HG03558 (cell line): ENCODE data around the gene DCAF12.
"Not testable (repeated sequence)": the region's sequence is repeated elsewhere in the genome, so short reads cannot be mapped to it uniquely, and the experiment has no call there.

Experiments used
- ATAC-seq: cut with Tn5 transposase; IDR thresholded peaks from one replicate; pipeline ENCODE4 v1.9.1; 2021; ENCODE audit warnings: moderate number of reproducible peaks; ENCODE audit not compliant: unreplicated experiment; ENCODE audit errors: extremely low read depth

The DCAF12 gene

DNA sequence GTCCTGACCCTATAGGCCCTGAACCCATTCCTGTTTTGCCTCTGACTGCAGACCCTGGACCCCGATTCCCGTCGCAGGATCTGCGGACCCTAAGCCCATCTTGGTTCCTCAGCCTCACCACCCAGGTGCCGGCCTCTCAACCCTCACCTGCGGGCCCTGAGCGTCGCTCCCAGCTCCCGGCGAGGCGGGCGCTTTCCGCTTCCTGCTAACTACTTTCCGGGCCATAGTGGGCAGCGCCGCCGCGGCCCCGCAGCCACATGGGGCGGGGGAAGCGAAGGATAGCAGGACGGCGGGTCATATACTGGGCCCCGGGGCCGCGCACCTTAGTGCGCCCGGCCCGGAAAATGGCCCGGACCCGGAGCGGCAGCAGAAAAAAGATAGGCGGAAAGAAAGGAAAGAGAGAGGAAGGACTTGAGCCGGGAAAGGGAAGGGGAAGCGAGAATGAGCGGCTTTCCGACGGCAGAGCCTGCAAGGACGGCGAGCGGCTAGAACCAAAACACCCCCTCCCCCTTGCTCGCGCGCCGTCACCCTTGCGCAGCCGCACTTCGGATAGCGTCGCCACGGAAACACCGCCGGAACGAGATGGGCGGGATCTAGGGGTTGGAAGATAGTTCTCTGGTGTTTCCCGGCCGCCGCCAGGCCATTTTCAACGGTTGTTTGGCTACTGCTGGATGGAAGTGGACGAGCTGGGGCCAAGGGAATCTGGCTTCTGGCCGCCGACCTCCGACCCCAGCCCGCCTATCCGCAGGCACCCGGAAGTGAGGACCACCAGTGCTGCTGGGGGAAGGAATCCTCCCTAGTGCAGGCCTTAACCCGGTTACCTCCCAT is at the start of gene DCAF12:
TSS of gene DCAF12 (minus strand) at position 492 of the 828 bp plus-strand sequence. CDS start at position 225, 267 bp downstream.
- peak; percentile 34 for ATAC-seq

- ATAC-seq = no peak
Measured at GRCh38 chr9:34176089-34176488, 49.6 kb upstream of the DCAF12 start.

- no peak for ATAC-seq
Measured at GRCh38 chr9:34171753-34172535, 45.4 kb upstream of the DCAF12 start.

- no peak for ATAC-seq
Measured at GRCh38 chr9:34170237-34170991, 43.9 kb upstream of the DCAF12 start.

DNA sequence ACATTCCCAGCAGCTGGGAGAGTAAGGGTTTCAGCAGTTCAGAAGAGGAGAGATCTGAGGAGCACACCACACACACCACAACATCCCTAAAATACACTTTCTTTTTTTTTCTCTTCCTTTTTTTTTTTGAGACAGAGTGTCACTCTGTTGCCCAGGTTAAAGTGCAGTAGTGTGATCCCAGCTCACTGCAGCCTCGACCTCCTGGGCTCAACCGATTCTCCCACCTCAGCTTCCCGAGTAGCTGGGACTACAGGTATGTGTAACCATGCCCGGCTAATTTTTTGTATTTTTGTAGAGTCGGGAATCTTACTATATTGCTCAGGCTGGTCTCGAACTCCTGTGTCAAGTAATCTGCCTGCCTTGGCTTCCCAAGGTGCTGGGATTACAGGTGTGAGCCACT is 42.6 kb upstream of the DCAF12 start:
- no peak for ATAC-seq

GRCh38 chr9:34163434-34163833 is 36.9 kb upstream of the DCAF12 start:
- ATAC-seq = no peak

- ATAC-seq = no peak
Measured at GRCh38 chr9:34158362-34158869, 31.9 kb upstream of the DCAF12 start.

GRCh38 chr9:34157898-34158297 is 31.4 kb upstream of the DCAF12 start:
- no peak for ATAC-seq

- no peak for ATAC-seq
Measured at GRCh38 chr9:34157318-34157717, 30.8 kb upstream of the DCAF12 start.

GRCh38 chr9:34154057-34154456 is 27.6 kb upstream of the DCAF12 start:
- no peak for ATAC-seq

DNA sequence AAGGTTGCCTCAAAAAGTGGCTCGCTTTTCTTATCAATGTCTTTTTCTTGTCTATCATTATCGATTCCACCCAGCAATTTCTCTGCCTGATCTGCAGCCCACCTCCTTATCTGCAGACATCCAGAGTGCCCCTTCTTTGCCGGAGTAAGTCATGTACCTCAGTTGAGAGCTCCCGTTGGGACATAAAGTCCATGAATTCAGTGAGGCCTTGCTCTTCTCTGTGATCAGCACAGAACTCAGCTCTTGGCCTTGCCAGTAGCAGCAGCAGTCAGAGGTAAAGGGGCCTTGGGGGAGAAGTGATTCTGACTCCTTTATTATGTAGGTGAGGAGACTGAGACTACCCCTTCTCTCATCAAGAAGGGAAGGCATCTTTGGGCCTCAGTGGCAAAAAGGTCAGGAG is 24.9 kb upstream of the DCAF12 start:
- ATAC-seq = no peak

- ATAC-seq = no peak
Measured at GRCh38 chr9:34145165-34145564, 18.7 kb upstream of the DCAF12 start.

DNA sequence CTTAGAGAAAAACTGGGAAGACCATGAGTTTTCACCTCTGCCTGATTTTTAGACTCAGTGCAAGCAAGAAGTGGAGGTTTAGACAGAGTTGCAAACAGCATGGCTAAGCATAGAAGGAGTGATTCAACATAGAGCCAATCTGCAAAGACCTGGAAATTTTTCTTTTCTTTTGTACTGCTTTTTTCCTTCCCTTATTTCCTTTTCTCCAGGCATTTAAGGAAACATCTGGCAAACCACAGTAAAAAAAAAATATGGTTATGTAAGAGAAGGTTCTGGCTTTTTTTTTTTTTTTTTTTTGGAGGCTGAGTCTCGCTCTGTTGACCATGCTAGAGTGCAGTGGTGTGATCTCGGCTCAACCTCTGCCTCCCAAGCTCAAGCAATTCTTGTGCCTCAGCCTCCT is 16.6 kb upstream of the DCAF12 start:
- ATAC-seq = no peak

GRCh38 chr9:34140853-34141252 is 14.4 kb upstream of the DCAF12 start:
- no peak for ATAC-seq

DNA sequence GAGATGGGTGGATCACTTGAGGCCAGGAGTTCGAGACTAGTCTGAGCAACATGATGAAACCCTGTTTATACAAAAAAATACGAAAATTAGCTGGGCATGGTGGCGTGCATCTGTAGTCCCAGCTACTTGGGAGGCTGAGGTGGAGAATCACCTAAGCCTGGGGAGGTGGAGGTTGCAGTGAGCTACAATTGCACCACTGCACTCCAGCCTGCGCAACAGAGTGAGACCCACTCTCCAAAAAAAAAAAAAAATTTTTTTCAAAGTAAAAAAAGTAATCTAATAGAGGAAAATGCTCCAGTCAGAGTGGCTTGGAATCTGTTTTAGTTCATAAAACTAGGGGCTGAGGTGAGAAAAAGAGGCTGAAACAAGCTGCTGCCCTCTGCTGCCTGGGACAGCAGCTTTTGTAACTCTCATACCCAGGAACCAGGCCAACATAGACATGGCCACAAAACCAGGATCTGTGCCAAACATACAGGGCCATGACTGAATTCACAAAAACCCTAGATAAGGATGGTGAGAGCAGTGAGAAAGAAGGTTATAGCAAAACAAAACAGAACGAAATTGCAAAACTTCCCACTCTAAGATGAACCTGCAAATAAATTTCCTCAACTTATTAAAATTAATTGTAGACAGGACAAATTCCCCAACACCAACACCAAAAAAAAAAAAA is 13.1 kb upstream of the DCAF12 start:
- no peak for ATAC-seq

- ATAC-seq = not testable (repeated sequence)
Measured at GRCh38 chr9:34138644-34139043, 12.1 kb upstream of the DCAF12 start.

GRCh38 chr9:34134521-34134920 is 8.0 kb upstream of the DCAF12 start:
- no peak for ATAC-seq

GRCh38 chr9:34133436-34133949 is 7.0 kb upstream of the DCAF12 start:
- no peak for ATAC-seq

GRCh38 chr9:34131571-34131970 is 5.1 kb upstream of the DCAF12 start:
- ATAC-seq = no peak
